NCI-H2196 treated with DMSO at 0.1 percent for 48 hours (cell line): Measurements from ENCODE around the gene THOC1.

Source experiments
- DNase-seq: peaks from one replicate; lab custom pipeline; 2025; ENCODE audit not compliant: unreplicated experiment; lab: John Stamatoyannopoulos, UW

The THOC1 gene

DNA sequence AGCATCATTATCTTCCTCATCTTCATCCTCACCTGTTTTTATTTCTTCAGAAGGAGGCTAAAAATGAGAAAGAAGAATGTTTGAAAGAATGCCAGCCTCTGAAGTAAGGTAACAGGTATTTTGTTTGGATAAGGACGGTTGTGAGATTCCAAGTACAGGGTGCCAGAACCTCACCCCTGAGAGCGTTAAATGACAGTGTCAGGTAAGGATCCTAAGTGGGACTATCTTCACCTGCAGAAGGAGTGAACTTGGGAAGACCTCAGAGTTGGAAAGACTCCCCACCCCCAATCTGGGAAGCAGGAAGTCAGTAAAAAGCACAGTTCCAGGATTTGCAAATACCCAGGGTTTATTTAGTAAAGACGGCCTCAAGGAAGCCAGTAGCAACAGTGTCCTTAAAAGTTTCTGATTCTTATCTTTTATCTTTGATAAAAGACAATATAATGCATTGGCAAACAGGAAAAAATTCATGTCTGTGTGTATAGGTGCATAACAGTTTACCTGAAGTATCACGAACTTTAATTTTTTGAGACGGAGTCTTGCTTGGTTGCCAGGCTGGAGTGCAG, 52.3 kb downstream of the THOC1 start:
- no peak for DNase-seq

GRCh38 chr18:213966-214365, 53.9 kb downstream of the THOC1 start:
- DNase-seq = no peak

- no peak for DNase-seq
Measured at GRCh38 chr18:213505-213904, 54.3 kb downstream of the THOC1 start.

DNA sequence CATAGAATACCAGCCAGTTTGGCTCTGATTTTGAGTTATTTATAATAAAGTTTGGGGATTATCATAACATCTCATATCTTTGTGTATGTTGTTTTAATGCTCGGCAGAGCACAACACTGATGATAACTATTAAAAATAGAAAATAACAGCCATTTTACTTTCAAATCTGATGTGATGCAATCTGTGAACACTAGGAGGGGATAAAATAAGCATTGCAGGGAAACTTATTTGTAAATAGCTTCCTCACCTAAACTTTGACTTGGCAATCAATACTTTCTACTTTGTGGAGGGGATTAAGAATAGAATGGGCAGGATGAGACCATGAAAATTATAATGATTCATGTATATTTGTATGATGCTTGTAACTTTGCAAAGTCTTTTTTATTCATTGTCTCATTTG, 55.1 kb downstream of the THOC1 start:
- no peak for DNase-seq

DNA sequence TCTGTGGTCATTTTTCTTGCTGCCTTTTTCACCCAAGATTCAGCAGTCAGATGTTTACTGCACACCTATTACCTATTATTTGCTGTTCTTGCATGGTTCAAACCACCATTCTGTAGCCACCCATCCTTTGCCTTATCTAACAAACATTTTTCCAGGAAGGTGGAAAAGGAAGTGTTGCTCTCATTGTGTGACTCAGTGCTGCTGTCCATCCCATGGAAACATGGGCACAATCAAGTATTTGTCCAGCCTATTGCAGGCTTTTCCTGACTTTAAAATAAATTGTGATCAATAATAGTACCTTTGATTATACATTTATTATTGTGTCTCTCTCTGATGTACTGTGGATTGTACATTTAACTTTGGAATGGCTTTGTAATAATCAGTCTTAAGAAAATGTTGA, 56.3 kb downstream of the THOC1 start:
- DNase-seq = no peak

- no peak for DNase-seq
Measured at GRCh38 chr18:210733-211132, 57.1 kb downstream of the THOC1 start.

- no peak for DNase-seq
Measured at GRCh38 chr18:210075-210474, 57.8 kb downstream of the THOC1 start.

DNA sequence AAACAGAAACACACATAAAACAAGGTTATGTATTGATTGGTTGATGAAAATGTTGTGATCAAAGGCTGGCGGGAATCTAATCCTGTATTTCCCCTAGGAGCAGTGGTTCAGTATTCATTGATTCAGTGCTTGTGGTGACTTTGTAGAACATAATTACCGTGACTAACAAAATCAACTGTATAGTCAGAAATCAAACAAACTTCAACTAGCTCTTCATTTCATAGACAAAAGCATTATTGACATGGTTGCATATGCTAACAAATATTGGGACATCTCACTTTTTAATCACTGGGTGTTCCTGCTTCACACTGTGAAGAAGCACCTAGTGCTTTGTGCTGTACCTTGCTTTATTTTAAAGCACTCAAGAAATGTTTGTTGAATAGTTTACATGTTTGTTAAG, 68.1 kb downstream of the THOC1 start:
- DNase-seq = no peak

DNA sequence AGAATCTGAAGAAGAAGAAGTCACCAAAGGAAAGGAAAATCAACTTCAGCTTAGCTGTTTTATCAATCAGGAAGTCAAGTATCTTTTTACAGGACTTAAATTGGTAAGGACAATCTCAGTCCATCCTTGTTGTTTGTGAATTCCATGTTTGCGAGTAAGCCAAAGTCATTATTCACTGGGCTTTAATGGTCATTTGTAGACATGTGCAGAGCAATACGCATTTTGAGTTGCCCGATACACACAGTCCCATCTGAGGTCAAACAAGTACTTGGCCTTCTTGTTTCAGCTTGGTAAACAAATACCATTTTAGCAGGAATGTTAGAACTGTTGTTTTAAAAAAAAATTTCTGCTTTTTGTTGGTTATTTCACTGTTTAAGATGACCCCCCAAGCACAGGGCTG, 68.6 kb downstream of the THOC1 start:
- no peak for DNase-seq

DNA sequence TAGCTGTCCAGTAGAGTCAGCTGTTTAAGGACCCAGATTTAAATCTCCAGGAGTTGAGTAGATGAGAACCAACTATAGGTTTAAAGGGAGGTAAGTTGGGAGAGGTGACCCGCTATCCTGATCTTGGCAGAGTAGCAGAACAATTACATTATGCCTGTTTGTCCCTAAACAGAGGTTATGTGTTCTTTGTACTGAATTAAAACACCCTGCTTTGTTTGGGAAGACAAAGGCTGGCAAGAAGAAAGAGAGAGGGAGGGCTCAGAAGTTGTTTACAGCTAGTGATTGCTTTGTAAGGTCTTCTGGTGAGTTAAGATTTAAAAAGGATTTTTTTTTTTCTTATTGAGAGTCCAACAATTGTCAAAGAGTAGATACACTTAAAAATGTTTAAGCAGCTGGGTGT, 72.2 kb downstream of the THOC1 start:
- DNase-seq = no peak

DNA sequence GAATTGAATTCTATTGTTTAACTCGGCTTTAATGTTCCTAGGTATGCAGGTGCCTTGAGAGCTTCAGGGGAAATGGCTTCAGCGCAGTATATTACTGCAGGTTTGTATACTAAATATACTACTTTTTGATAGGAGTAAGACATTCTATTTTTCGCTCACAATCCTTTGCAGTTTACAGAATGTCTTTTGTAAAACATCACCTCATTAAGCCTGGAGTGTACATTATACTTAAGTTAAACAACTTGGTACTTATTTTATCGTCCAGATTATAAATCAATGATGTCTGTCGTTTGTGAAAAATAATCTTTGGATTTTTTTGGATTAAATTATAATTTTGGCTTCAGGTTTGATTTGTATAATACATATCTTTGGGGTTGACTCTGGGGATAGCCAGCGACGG, 75.0 kb downstream of the THOC1 start:
- no peak for DNase-seq

DNA sequence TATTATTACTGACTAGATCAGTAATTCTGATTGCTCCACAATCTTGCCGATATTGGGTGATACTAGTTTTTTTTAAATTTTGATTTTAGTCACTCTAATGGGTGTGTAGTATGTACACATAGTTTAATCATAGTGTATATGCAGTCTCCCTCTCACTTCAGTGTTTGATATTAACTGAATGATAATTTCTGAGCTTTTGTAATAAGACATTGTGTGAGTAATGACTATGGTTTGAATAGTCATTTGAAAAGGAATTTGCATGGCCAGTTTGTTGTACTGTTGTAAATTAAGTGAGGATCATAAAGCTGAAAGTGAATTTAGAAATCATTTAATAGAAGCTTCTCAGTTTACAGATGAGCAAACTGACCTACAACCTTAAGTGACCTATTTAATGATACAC, 76.1 kb downstream of the THOC1 start:
- no peak for DNase-seq

DNA sequence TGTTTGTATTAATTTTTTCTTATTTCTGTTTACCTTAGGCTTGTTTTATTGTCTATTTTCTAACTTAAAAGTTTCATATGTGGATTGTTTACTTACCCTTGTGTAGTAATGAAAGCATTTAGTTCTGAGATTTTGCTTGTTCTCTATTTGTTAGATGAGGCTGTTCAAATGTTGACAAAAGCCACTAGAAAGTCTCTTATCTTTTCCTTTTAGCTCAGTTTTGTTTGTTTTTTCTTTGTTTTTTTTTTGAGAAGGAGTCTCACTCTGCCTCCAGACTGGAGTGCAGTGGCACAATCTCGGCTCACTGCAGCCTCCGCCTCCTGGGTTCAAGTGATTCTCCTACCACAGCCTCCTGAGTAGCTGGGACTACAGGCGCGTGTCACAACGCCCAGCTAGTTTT, 78.6 kb downstream of the THOC1 start:
- DNase-seq = no peak

- peak; percentile 27 for DNase-seq
Measured at GRCh38 chr18:183769-184168, 84.1 kb downstream of the THOC1 start.

- DNase-seq = no peak
Measured at GRCh38 chr18:181711-182110, 86.1 kb downstream of the THOC1 start.

- no peak for DNase-seq
Measured at GRCh38 chr18:179499-179898, 88.3 kb downstream of the THOC1 start.

- no peak for DNase-seq
Measured at GRCh38 chr18:172361-172760, 95.5 kb downstream of the THOC1 start.
